ENCODE results near the gene STK11IP. TPM values are rescaled to one million over a fixed set of nuclear protein-coding genes. Genes with fewer than 3 reads are reported as not detected.

Gene STK11IP
- total RNA-seq, 4 donors from 2014 or later, result 19.4 to 62.6 (median 51.5) TPM

GRCh38 chr2:219661197-219661954 lies 63.7 kb downstream of the STK11IP start:
- no peaks in the 10 kb centered on the region for H3K36me3 ChIP-seq
- H3K4me3 ChIP-seq, result no peak overlapping the region
- no peaks in the 10 kb centered on the region for H3K27me3 ChIP-seq
- DNase-seq, result peak in 1 of 3 donors; percentile 2
- no peak overlapping the region for H3K27ac ChIP-seq
- H3K4me1 ChIP-seq, result no peaks in the 10 kb centered on the region
- H3K9me3 ChIP-seq, result no peaks in the 10 kb centered on the region
- no peak for TF ChIP-seq POLR2A (IDR thresholded peaks at IDR 0.05)
- TF ChIP-seq CTCF (IDR thresholded peaks at IDR 0.05), result no peak

DNA sequence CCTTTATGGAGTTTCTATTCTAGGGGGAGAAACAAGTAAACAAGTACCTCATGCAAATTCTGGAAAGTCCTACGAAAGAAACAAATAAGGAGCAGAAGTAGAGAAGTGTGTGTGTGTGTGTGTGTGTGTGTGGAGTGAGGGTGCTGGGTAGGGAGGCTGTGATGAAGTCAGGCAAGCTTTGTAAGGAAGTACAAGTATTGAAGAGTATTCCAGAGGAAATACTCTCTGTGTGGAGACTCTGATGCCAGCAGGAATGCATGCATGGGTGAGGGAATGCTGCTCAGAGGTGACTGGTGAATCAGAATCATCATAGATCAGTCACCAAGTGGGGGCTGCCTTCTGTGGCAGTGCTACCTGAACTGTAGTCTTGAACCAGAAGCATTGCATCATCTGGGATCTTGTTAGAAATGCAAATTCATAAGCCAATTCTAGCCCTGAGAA lies 64.3 kb downstream of the STK11IP start:
- Histone ChIP-seq H3K36me3 (no peaks in the 10 kb centered on the region), H3K27me3 (no peaks in the 10 kb centered on the region), H3K4me3 (no peak overlapping the region), H3K9me3 (no peaks in the 10 kb centered on the region), H3K27ac (no peak overlapping the region), H3K4me1 (no peaks in the 10 kb centered on the region)
- DNase-seq, result peak in 1 of 3 donors; percentile 1
- no peak for TF ChIP-seq CTCF (IDR thresholded peaks at IDR 0.05)
- no peak for TF ChIP-seq POLR2A (IDR thresholded peaks at IDR 0.05)

- Histone ChIP-seq H3K27ac (no peak overlapping the region), H3K36me3 (no peaks in the 10 kb centered on the region), H3K4me3 (no peak overlapping the region), H3K27me3 (no peaks in the 10 kb centered on the region), H3K9me3 (no peaks in the 10 kb centered on the region), H3K4me1 (no peaks in the 10 kb centered on the region)
- DNase-seq, result peak in 1 of 3 donors; percentile 6
- TF ChIP-seq POLR2A (IDR thresholded peaks at IDR 0.05) (no peak), CTCF (IDR thresholded peaks at IDR 0.05) (no peak)
These were observed 64.9 kb downstream of the STK11IP start for GRCh38 chr2:219662566-219662965.

DNA sequence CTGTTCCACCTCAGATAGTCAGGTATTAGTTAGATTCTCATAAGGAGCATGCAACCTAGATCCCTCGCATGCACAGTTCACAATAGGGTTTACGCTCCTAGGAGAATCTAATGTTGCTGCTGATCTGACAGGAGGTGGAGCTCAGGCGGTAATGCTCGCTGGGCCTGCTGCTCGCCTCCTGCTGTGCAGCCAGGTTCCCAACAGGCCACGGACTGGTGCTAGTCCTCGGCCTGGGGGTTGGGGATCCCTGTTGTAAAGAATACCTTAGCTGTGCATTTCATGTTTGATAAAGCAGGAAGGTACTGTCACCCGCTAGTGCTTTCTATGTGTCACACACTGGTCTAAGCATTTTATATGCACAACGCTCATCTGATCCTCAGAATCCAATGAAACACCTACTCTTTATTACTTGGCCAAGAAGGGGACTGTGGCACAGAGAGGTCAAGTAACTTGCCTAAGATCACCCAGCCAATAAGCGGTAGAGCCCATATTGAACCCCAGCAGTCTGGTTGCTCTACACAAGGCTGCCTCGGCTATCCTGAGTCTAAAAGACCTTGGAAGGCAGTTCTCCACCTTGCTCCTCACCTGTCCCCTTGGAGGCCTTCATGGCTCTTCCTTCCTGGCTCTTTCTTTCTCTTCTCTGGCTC lies 65.6 kb downstream of the STK11IP start:
- H3K4me3 ChIP-seq, result no peak overlapping the region
- no peaks in the 10 kb centered on the region for H3K4me1 ChIP-seq
- no peaks in the 10 kb centered on the region for H3K27me3 ChIP-seq
- peak in 1 of 3 donors; percentile 11 for DNase-seq
- H3K9me3 ChIP-seq, result no peaks in the 10 kb centered on the region
- no peak for TF ChIP-seq CTCF (IDR thresholded peaks at IDR 0.05)
- no peak for TF ChIP-seq POLR2A (IDR thresholded peaks at IDR 0.05)
- H3K27ac ChIP-seq, result no peak overlapping the region
- H3K36me3 ChIP-seq, result no peaks in the 10 kb centered on the region

- Histone ChIP-seq H3K27ac (no peak overlapping the region), H3K4me3 (no peak overlapping the region), H3K4me1 (no peaks in the 10 kb centered on the region), H3K27me3 (no peaks in the 10 kb centered on the region), H3K9me3 (no peaks in the 10 kb centered on the region), H3K36me3 (no peaks in the 10 kb centered on the region)
- no peak for TF ChIP-seq POLR2A (IDR thresholded peaks at IDR 0.05)
- peak in 1 of 3 donors; percentile 2 for DNase-seq
These were observed 66.4 kb downstream of the STK11IP start for GRCh38 chr2:219664041-219664440.

DNA sequence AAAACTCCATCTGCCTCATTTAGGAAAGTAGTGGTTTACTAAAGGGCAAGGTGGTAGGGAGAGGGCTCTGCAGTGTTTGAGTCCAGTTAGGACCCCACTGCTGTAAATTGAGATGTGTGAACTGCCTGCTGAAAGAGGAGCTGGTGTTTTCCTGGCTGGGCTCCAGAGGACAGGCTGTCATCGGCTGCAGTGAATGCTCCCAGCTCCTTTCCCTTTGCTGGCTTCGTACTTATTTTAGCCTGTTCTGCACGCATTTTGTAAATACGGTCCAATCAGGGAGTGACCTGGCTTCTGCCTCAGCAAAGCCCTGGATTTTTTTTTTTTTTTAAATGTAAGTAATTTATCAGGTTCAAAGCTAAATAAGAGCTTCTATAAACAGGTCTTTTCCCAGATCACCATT lies 67.3 kb downstream of the STK11IP start:
- H3K27ac ChIP-seq, result no peak overlapping the region
- H3K36me3 ChIP-seq, result no peaks in the 10 kb centered on the region
- peak in 1 of 3 donors; percentile 18 for DNase-seq
- H3K9me3 ChIP-seq, result no peaks in the 10 kb centered on the region
- TF ChIP-seq POLR2A (IDR thresholded peaks at IDR 0.05) (no peak), CTCF (IDR thresholded peaks at IDR 0.05) (no peak)
- H3K4me1 ChIP-seq, result no peaks in the 10 kb centered on the region
- no peaks in the 10 kb centered on the region for H3K27me3 ChIP-seq
- no peak overlapping the region for H3K4me3 ChIP-seq
